H9 (cell line): ENCODE measurements around the gene TRIM37. TPM values are rescaled to one million over a fixed set of nuclear protein-coding genes. Genes with fewer than 3 reads are reported as not detected.

ENCODE experiments used
- DNase-seq: peaks from one replicate; pipeline ENCODE4 v3.0.0-alpha.2; 2017
- H2AFZ ChIP-seq: one replicate; pipeline ENCODE4 v1.6.1; 2013; ENCODE audit warnings: mild to moderate bottlenecking, low read length, control low read depth, moderate library complexity
- H2AK5ac ChIP-seq: 2 replicates; pipeline ENCODE4 v1.6.1; 2013; ENCODE audit warnings: low read length, control low read depth, mixed read lengths; ENCODE audit not compliant: insufficient read length
- H2BK120ac ChIP-seq: one replicate; pipeline ENCODE4 v1.6.1; 2013; ENCODE audit warnings: low read depth, mild to moderate bottlenecking, low read length, control low read depth, inconsistent platforms; ENCODE audit not compliant: poor library complexity, severe bottlenecking
- H2BK12ac ChIP-seq: 2 replicates; pipeline ENCODE4 v1.6.1; 2013; ENCODE audit warnings: low read length, control low read depth, mixed read lengths, low read depth; ENCODE audit not compliant: insufficient read length
- H2BK15ac ChIP-seq: 2 replicates; pipeline ENCODE4 v1.6.1; 2013; ENCODE audit warnings: low read depth, low read length, control low read depth
- H2BK20ac ChIP-seq: one replicate; pipeline ENCODE4 v1.6.1; 2013; ENCODE audit warnings: low read depth, mild to moderate bottlenecking, low read length, control low read depth, inconsistent platforms; ENCODE audit not compliant: poor library complexity, severe bottlenecking
- H2BK5ac ChIP-seq: 2 replicates; pipeline ENCODE4 v1.6.1; 2013; ENCODE audit warnings: low read length, control low read depth, mixed read lengths; ENCODE audit not compliant: insufficient read length
- H3K14ac ChIP-seq: 2 replicates; pipeline ENCODE4 v1.6.1; 2013; ENCODE audit warnings: low read length, control low read depth; ENCODE audit not compliant: insufficient read depth
- H3K18ac ChIP-seq: 2 replicates; pipeline ENCODE4 v1.6.1; 2013; ENCODE audit warnings: low read depth, mild to moderate bottlenecking, mixed read lengths, low read length, control low read depth; ENCODE audit not compliant: insufficient read length
- H3K23ac ChIP-seq: 2 replicates; pipeline ENCODE4 v1.6.1; 2013; ENCODE audit warnings: low read length, control low read depth, mixed read lengths, low read depth; ENCODE audit not compliant: insufficient read length
- H3K23me2 ChIP-seq: 2 replicates; pipeline ENCODE4 v1.6.1; 2013; ENCODE audit warnings: low read depth, mild to moderate bottlenecking, mixed read lengths, low read length, control low read depth; ENCODE audit not compliant: insufficient read length, poor library complexity, severe bottlenecking
- H3K27ac ChIP-seq: 2 replicates; pipeline ENCODE4 v1.5.1; 2013; ENCODE audit warnings: low read length, control low read depth, mixed read lengths, low read depth; ENCODE audit not compliant: insufficient read length
- H3K27me3 ChIP-seq: 2 replicates; pipeline ENCODE4 v1.6.1; 2013; ENCODE audit warnings: low read length, control low read depth, inconsistent platforms; ENCODE audit not compliant: insufficient read depth
- H3K4ac ChIP-seq: 2 replicates; pipeline ENCODE4 v1.6.1; 2013; ENCODE audit warnings: low read depth, mild to moderate bottlenecking, control low read depth, inconsistent platforms, low read length, moderate library complexity
- H3K4me1 ChIP-seq: 2 replicates; pipeline ENCODE4 v1.6.1; 2013; ENCODE audit warnings: low read length, control low read depth, inconsistent platforms; ENCODE audit not compliant: insufficient read depth
- H3K4me2 ChIP-seq: 2 replicates; pipeline ENCODE4 v1.6.1; 2013; ENCODE audit warnings: low read length, control low read depth, mixed read lengths; ENCODE audit not compliant: insufficient read length, insufficient read depth
- H3K56ac ChIP-seq: 2 replicates; pipeline ENCODE4 v1.6.1; 2013; ENCODE audit warnings: low read depth, mild to moderate bottlenecking, mixed read lengths, low read length, control low read depth; ENCODE audit not compliant: insufficient read length
- H3K79me1 ChIP-seq: 2 replicates; pipeline ENCODE4 v1.6.1; 2013; ENCODE audit warnings: low read depth, mild to moderate bottlenecking, moderate library complexity, low read length, control low read depth, inconsistent platforms; ENCODE audit not compliant: insufficient read depth, poor library complexity, severe bottlenecking
- H3K79me2 ChIP-seq: 2 replicates; pipeline ENCODE4 v1.6.1; 2013; ENCODE audit warnings: low read length, control low read depth, inconsistent platforms; ENCODE audit not compliant: insufficient read depth
- H3K9ac ChIP-seq: 2 replicates; pipeline ENCODE4 v1.6.1; 2013; ENCODE audit warnings: low read length, control low read depth, mixed read lengths; ENCODE audit not compliant: insufficient read length; ENCODE audit errors: extremely low read depth
- H3K9me3 ChIP-seq: one replicate; pipeline ENCODE4 v1.6.1; 2013; ENCODE audit warnings: low read depth, low read length, inconsistent platforms; ENCODE audit not compliant: control insufficient read depth
- H3T11ph ChIP-seq: one replicate; pipeline ENCODE4 v1.6.1; 2013; ENCODE audit warnings: mild to moderate bottlenecking, low read length, control low read depth, inconsistent platforms
- H4K20me1 ChIP-seq: one replicate; pipeline ENCODE4 v1.6.1; 2013; ENCODE audit not compliant: control insufficient read depth, insufficient read length, insufficient read depth
- H4K5ac ChIP-seq: 2 replicates; pipeline ENCODE4 v1.6.1; 2013; ENCODE audit warnings: low read depth, mild to moderate bottlenecking, mixed read lengths, low read length, control low read depth; ENCODE audit not compliant: insufficient read length
- H4K8ac ChIP-seq: replicated peaks from 2 replicates; pipeline ENCODE4 v1.6.1; 2013; ENCODE audit warnings: low read length, control low read depth, mixed read lengths, low read depth; ENCODE audit not compliant: insufficient read length
- H4K91ac ChIP-seq: 2 replicates; pipeline ENCODE4 v1.6.1; 2013; ENCODE audit warnings: low read depth, mild to moderate bottlenecking, moderate library complexity, mixed read lengths, low read length, control low read depth; ENCODE audit not compliant: insufficient read length
- H3K27ac Mint-ChIP-seq, 3 experiments: 2 replicates in 2 of 3; 3 replicates in 1 of 3; pipeline ENCODE4 v1.8.0; 2020 to 2021; ENCODE audit warnings: mixed read lengths in 3 of 3, mild to moderate bottlenecking in 1 of 3, moderate library complexity in 1 of 3
- H3K27me3 Mint-ChIP-seq: 2 replicates; pipeline ENCODE4 v1.8.0; 2021; ENCODE audit warnings: low read depth, mild to moderate bottlenecking, moderate library complexity, mixed read lengths
- H3K36me3 Mint-ChIP-seq, 3 experiments: 2 replicates in 2 of 3; 3 replicates in 1 of 3; pipeline ENCODE4 v1.8.0; 2020 to 2021; ENCODE audit warnings: low read depth in 3 of 3, mixed read lengths in 3 of 3; ENCODE audit not compliant: insufficient read depth in 1 of 3
- H3K4me1 Mint-ChIP-seq, 2 experiments: 2 replicates each; pipeline ENCODE4 v1.8.0; 2020; ENCODE audit warnings: mixed read lengths in 2 of 2
- H3K4me3 Mint-ChIP-seq, 2 experiments: 2 replicates in 1 of 2; 3 replicates in 1 of 2; pipeline ENCODE4 v1.8.0; 2020 to 2021; ENCODE audit warnings: mild to moderate bottlenecking in 2 of 2, mixed read lengths in 2 of 2, moderate library complexity in 1 of 2
- H3K9me3 Mint-ChIP-seq, 2 experiments: 2 replicates in 1 of 2; 3 replicates in 1 of 2; pipeline ENCODE4 v1.8.0; 2020; ENCODE audit warnings: mild to moderate bottlenecking in 2 of 2, mixed read lengths in 2 of 2, moderate library complexity in 1 of 2
- total RNA-seq: library from RNA; stranded (reverse); gene quantifications from 2 replicates; pipeline ENCODE4 v1.2.1, GENCODE V29; 2021
- TF ChIP-seq, protein P1 (sequence below): fragments of 200-600 bp; sonication (generic); conservative IDR thresholded peaks from 3 replicates; pipeline ENCODE4 v1.8.0; 2021; ENCODE audit warnings: antibody characterized with exemption, mild to moderate bottlenecking

The TRIM37 gene
- total RNA-seq, 1 experiment from 2014 or later: 52.1 TPM

DNA sequence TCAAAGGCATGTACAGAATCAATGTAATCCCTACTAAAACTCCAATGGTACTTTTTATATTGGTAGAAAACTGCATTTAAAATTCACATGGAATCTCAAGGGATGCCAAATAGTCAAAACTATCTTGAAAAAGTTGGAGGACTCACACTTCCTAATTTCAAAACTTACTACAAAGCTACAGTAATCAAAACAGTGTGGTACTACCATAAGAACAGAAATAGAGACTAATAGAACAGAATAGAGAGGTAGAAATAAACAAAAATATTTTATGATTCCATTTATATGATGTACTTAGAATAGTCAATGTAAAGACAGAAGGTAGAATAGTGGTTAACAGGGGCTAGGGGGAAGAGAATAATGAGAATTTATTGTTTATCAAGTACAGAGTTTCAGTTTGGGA is 8.8 kb downstream of the TRIM37 start:
- no peak overlapping the region for H3K27ac ChIP-seq
- Mint-ChIP-seq H3K36me3 (peaks cover 18 to 37% (median 31%) of the 10 kb centered on the region in 3 experiments), H3K9me3 (no peaks in the 10 kb centered on the region), H3K27ac (no peak overlapping the region), H3K4me1 (no peaks in the 10 kb centered on the region), H3K27me3 (no peaks in the 10 kb centered on the region), H3K4me3 (no peak overlapping the region)
- no peak overlapping the region for H4K5ac ChIP-seq
- no peaks in the 10 kb centered on the region; the same call in 1 of the 2 replicates for H3K79me2 ChIP-seq
- no peaks in the 10 kb centered on the region for H3K23me2 ChIP-seq
- H3K56ac ChIP-seq: no peak overlapping the region
- no peak overlapping the region for H2AFZ ChIP-seq
- H3K9ac ChIP-seq: no peak overlapping the region
- no peak overlapping the region for H2AK5ac ChIP-seq
- no peak overlapping the region for H3K23ac ChIP-seq
- no peak overlapping the region for H3K14ac ChIP-seq
- H2BK5ac ChIP-seq: no peak overlapping the region
- no peak overlapping the region for H3K4me2 ChIP-seq
- TF ChIP-seq, protein P1, sequence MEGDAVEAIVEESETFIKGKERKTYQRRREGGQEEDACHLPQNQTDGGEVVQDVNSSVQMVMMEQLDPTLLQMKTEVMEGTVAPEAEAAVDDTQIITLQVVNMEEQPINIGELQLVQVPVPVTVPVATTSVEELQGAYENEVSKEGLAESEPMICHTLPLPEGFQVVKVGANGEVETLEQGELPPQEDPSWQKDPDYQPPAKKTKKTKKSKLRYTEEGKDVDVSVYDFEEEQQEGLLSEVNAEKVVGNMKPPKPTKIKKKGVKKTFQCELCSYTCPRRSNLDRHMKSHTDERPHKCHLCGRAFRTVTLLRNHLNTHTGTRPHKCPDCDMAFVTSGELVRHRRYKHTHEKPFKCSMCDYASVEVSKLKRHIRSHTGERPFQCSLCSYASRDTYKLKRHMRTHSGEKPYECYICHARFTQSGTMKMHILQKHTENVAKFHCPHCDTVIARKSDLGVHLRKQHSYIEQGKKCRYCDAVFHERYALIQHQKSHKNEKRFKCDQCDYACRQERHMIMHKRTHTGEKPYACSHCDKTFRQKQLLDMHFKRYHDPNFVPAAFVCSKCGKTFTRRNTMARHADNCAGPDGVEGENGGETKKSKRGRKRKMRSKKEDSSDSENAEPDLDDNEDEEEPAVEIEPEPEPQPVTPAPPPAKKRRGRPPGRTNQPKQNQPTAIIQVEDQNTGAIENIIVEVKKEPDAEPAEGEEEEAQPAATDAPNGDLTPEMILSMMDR: no peak
- no peaks in the 10 kb centered on the region for H3K4me1 ChIP-seq
- H2BK15ac ChIP-seq: no peak overlapping the region
- no peak overlapping the region for H4K91ac ChIP-seq
- H4K8ac ChIP-seq: no peak overlapping the region
- H3K18ac ChIP-seq: no peak overlapping the region
- DNase-seq: no peak
- no peaks in the 10 kb centered on the region for H3K9me3 ChIP-seq
- H3K4ac ChIP-seq: no peak overlapping the region
- no peak overlapping the region for H2BK120ac ChIP-seq
- no peak overlapping the region for H2BK12ac ChIP-seq
- H4K20me1 ChIP-seq: no peaks in the 10 kb centered on the region
- no peaks in the 10 kb centered on the region for H3K27me3 ChIP-seq
- H2BK20ac ChIP-seq: no peak overlapping the region
- H3T11ph ChIP-seq: no peak overlapping the region
- H3K79me1 ChIP-seq: peaks cover 3% of the 10 kb centered on the region
